Amniotic epithelial cell (primary cell): ENCODE results near the gene AFAP1L1.
A peak's percentile ranks its signal among the peaks of the same experiment; 100 is the strongest.
"Not testable (repeated sequence)": the region's sequence is repeated elsewhere in the genome, so short reads cannot be mapped to it uniquely, and the experiment has no call there.

ENCODE experiments used
- DNase-seq: peaks from one replicate; pipeline ENCODE4 v3.0.0-alpha.2; 2010; ENCODE audit warnings: low read depth

The AFAP1L1 gene

GRCh38 chr5:149261246-149261645 lies 10.4 kb upstream of the AFAP1L1 start:
- no peak for DNase-seq

DNA sequence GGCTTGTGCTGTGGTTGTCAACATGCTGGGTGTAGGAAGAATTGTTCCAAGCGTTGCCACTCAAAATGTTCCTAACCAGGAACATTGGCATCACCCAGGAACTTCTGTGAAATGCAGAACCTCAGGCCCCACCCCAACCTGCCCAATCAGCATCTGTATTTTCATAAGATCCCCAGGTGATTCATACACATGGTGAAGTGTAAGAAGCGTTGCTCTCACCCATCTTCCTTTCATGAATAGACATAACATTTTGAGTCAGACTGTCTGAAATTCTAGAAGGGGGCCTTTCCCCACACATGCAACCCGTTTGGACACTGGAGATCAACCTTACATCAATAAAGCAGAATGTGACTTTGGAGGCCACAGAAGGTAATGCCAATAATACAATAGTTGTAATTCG lies 9.3 kb upstream of the AFAP1L1 start:
- DNase-seq: no peak

DNA sequence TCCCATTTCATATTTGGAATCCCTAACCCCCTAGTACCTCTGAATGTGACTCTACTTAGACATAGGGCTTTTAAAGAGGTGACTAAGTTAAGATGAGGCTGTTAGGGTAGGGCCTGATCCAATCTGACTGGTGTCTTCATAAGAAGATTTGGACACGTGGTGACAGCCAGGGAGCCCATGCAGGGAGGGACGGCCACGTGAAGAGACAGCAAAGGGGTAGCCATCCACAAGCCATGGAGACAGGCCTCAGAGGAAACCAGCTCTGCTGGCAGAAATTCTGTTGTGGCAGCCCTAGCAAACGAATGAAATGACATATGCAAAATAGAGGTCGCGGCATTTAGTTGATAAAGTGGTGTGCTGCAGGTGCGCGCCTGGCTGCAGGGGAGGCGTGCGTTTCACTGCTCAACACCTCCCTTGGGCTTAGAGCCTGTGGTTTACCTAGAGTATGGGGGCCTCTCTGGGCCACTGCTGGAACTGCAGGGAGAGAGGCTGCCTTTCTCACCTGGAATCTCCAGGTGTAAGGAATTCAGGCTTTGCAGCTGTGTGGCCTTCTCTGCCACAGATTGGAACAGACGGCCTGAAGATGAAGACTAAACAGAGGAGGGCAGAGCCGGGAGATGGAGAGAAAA lies 7.1 kb upstream of the AFAP1L1 start:
- DNase-seq: no peak

- DNase-seq: no peak
Observed at GRCh38 chr5:149265068-149265465, 6.6 kb upstream of the AFAP1L1 start.

GRCh38 chr5:149265597-149265996 lies 6.1 kb upstream of the AFAP1L1 start:
- peak; percentile 80 for DNase-seq

GRCh38 chr5:149267241-149267973 lies 4.3 kb upstream of the AFAP1L1 start:
- no peak for DNase-seq

DNA sequence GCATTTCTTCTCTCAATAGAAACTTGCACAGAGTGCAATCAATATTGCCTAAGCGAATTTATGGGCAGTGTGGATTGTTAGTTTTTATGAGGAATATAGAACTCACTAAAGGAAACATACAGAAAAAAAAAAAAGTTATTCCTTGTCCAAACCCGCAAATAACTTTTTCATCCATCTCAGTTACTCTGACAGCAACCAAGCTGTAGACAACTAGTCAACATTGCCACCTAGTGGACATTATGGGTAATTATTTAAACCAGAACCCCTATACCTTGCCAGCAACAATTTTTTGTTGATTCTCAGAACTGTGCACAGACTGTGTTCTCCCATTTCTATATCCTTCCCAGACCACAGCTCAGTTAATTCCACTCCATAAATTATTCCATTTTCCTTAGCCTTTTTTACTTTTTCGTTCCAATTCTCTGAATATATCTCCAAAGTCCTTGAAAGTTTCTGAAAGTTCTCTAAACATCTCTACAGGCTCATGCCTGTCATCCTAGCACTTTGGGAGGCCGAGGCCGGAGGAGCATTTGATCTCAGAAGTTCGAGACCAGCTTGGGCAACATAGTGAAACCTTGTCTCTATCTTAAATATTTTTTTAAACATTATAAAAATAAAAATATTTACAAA lies 2.6 kb upstream of the AFAP1L1 start:
- peak; percentile 62 for DNase-seq

DNA sequence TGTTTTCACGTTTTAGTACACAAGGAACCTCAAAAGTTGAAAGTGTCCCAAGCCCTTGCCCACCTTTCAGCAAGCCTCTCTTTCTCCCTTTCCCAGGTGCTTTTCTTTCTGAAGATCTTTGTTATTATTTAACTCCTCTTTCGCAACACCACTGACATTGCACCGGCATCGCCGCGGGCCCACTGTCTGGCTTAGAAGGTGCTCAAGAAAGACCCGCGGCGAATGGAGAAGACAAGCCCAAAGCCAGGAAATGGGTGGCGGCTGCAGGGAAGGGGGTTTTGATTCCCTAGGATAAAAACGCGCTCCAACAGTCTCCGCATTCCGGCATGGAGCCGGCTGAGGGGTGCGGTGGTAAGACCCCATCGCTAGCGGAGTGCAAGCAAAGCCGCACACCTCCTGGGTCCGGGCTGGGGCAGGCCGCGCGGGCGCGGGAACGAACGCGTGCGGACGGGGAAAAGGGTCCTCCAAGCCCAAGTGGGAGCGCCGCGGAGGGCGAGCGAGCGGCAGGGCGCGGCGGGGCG lies 404 bp upstream of the AFAP1L1 start:
- DNase-seq: no peak

GRCh38 chr5:149272781-149273180 lies 1.1 kb downstream of the AFAP1L1 start:
- DNase-seq: not testable (repeated sequence)

DNA sequence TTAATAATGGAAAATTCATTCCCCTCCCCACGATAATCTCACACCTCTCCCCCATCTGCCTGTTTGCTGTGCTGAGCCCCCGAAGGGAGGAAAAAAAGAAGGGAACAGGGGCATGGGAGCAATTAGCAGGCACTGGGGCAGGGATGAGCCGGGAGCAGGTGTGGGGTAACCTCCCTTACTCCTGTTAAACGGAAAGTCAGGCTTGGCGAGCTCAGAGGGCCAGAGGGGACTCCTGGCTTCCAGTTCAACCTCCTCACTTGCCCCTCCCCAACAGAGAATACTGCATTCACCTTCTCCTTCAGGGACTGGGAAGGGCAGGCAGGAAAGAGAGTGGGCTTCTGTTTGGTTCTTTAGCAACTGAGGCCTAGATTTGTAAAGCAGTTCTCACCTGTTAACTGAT lies 1.6 kb downstream of the AFAP1L1 start:
- DNase-seq: no peak

GRCh38 chr5:149273950-149274349 lies 2.3 kb downstream of the AFAP1L1 start:
- no peak for DNase-seq

GRCh38 chr5:149274939-149275338 lies 3.3 kb downstream of the AFAP1L1 start:
- DNase-seq: no peak

DNA sequence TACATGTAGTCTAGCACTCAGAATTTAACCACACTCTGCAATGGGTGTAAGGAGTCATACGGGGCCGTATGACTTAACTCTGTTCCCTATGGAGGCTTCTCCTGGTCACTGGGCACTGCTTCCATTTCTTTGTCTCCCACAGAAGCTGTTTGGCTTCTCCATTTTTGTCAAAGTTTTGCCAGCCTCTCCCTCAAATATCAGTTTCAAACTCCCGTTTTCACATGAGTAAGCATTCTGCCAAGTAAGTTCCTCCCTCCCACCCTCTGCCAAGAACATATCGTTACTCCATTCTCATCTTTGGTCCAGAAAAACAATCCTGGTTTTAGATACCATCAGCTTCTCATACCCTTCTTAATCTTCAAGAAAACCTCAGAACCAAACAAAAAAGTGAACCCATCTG lies 6.1 kb downstream of the AFAP1L1 start:
- DNase-seq: no peak

- no peak for DNase-seq
Observed at GRCh38 chr5:149278451-149279210, 7.0 kb downstream of the AFAP1L1 start.

DNA sequence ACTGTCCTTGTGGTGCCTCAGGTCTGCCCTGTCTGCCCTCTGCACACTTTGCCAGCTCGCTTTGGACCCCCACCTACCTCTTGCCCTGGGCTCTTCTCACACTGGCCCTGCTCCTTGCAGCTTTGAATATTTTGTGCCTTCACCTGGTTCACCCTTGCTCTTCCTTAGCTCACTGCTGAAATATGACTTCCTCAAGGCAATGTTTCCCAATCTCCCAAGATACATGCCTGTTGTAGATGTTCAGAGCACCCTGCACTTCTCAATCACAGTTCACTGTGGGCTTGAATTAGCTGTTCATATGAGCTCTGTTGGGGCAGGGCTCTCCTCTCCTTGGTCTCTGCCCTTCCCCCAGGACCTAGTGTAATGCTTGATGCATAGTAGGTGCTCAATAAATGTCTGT lies 8.0 kb downstream of the AFAP1L1 start:
- DNase-seq: peak; percentile 42

DNA sequence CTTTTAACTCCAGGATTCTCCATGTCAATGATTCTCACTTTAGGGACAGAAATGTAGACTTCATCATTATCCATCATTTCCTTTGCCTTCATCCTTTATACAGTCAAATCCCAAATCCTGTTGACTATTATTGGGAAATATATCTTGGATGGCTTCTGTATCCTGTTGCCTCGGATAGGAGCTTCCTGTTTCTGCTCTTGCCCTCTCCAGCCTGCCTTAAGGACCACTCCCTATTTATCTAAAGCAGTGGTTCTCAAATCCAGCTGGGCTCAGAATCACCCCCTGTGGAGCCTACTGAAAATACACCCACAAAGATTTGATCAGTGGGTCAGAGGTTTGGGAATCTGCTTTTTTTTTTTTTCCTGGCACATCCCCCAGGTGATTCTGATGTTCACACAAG lies 8.5 kb downstream of the AFAP1L1 start:
- no peak for DNase-seq

DNA sequence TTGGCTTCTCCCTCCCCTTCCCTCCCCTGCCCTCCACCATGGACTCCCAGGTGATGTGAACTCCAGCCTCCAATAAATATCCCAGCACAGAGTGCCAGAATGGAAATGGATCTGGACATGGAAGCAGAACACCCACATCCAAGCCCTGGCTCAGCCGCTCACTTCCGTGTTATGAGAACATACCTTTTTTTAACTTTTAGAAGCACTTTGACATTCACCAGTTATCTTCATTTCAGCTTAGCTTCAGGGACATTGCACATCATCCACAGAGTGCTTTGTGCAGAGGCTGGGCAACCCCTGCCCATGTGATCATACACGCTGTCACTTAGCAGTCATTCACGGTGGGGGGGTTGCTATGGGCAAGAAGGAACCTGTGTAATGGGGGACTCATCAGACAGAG lies 9.1 kb downstream of the AFAP1L1 start:
- DNase-seq: no peak

DNA sequence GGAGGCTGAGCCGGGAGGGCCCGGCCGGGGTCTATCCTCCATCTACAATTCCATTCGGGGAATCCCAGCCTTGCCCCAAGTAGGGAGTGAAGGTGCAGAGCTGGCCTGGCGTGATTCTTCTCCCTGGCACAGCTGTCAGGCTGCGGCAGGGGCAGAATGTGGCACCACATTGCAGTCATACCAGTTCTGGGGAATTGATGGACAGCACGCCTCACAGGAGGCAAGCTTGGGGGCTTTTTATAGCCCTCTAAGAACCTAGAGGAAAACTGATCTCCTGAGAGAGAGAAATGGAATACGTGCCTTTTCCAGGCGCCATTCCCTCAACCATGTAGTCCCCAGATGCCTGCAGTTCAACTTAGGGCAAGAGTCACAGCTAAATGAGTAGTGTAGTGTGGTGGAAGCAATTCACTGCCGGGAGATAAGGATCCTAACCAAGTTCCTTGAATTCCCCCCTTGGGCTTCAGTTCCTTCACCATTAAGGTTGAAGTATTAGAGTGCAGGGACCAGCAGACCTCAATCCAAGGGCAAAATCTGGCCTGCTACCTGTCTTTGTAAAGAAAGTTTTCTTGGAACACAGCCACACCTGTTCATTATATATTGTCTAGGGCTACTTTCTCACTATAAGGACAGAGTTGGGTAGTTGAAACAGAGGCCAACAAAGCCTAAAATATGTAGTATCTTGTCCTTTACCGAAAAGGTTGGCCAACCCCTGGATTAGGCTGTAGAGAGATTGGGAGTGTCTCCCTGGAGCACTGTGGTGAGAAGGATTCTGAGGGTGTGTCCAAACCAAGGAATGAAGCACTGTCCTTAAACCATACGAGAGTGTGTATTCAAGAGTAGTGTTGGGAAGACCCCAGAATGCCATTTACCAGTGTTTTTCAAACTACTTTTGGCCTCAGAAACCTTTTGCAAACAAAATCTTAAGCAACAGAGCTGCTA lies 10.6 kb downstream of the AFAP1L1 start:
- DNase-seq: no peak

DNA sequence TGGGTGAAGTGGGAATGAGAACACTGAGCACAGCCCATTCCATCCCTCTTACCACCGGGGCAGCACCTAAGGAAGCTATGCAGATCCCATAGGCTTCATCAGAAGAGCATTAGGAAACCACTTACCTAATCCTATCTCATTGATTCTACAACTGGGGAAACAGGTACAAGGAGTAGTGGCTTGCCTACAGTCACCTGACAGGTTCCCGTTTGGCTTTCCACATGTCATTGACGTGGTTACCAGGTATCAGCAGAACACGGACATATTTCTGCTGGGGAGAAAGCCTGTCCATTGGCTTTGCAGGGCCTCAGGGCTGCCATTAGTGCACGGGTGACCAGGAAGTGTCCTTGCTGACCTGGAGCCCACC lies 11.3 kb downstream of the AFAP1L1 start:
- no peak for DNase-seq

GRCh38 chr5:149283626-149284480 lies 12.2 kb downstream of the AFAP1L1 start:
- DNase-seq: no peak
